Activated CD8-positive, alpha-beta T cell treated with anti-CD3 and anti-CD28 coated beads for 36 hours (primary cell): ENCODE measurements around the gene CAMTA1. TPM values are rescaled to one million over a fixed set of nuclear protein-coding genes. Genes with fewer than 3 reads are reported as not detected.

Experiments used
- ATAC-seq: fragments of 200-7000 bp; cut with Tn5 transposase; one replicate; pipeline ENCODE4 v1.10.0; 2021; ENCODE audit warnings: mild to moderate bottlenecking, moderate library complexity
- CTCF ChIA-PET: fragments of 350-600 bp; sonication (Branson Sonifier 250); formaldehyde crosslinking; loops from one replicate; lab custom pipeline; 2021; ENCODE audit warnings: antibody characterized with exemption; lab: Charles Lee
- POLR2A ChIA-PET: fragments of 350-600 bp; sonication (Branson Sonifier 250); formaldehyde crosslinking; loops from one replicate; lab custom pipeline; 2021; ENCODE audit warnings: antibody characterized with exemption; lab: Charles Lee
- DNase-seq: peaks from one replicate; pipeline ENCODE4 v3.0.0-alpha.2; 2020
- H3K27ac Mint-ChIP-seq: one replicate; pipeline ENCODE4 v1.8.0; 2021; ENCODE audit warnings: mild to moderate bottlenecking, mixed read lengths
- H3K27me3 Mint-ChIP-seq: one replicate; pipeline ENCODE4 v1.8.0; 2021; ENCODE audit warnings: mixed read lengths
- H3K36me3 Mint-ChIP-seq: one replicate; pipeline ENCODE4 v1.8.0; 2021; ENCODE audit warnings: low read depth, mixed read lengths
- H3K4me1 Mint-ChIP-seq: one replicate; pipeline ENCODE4 v1.8.0; 2021; ENCODE audit warnings: low read depth, mixed read lengths
- H3K4me3 Mint-ChIP-seq: one replicate; pipeline ENCODE4 v1.8.0; 2021; ENCODE audit warnings: mild to moderate bottlenecking, moderate library complexity, mixed read lengths
- H3K9me3 Mint-ChIP-seq: one replicate; pipeline ENCODE4 v1.8.0; 2021; ENCODE audit warnings: mixed read lengths
- CTCF ChIP-seq: fragments of 200-600 bp; IDR thresholded peaks from one replicate; pipeline ENCODE4 v1.8.0; 2022; ENCODE audit warnings: antibody characterized with exemption, mild to moderate bottlenecking
- intact Hi-C: fragments of 100-400 bp; cut with micrococcal nuclease; formaldehyde crosslinking; loops from one replicate; pipeline ENCODE4 v1.10.0; 2022
- total RNA-seq, 2 experiments: library from RNA; stranded (reverse); gene quantifications; one replicate each; pipeline ENCODE4 v1.2.3, GENCODE V29; 2021

CAMTA1 gene
- total RNA-seq, 2 experiments from 2014 or later: 67.7 to 70.9 TPM

DNA sequence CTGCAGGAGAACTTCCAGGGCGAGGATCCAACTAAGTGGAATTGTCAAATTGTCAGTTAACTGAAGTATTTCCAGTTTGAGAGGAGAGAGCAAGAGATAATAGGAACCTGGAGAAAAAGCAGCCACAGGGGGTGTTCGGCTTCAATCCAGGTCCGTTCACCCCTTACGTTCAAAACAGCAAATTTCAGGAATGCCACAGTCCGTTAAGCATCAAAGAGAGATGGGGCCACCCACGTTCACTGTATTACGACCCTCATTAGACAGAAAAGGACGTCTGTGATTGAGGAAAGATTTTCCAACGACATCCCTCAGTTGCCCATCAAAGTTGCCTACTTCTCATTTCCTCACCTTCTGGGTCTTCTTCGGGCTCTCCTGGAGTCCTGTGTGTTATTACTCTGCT is 563.3 kb downstream of the CAMTA1 start:
- DNase-seq (no peak), ATAC-seq (no peak)
- Mint-ChIP-seq H3K27me3 (no peaks in the 10 kb centered on the region), H3K9me3 (no peaks in the 10 kb centered on the region), H3K27ac (no peak overlapping the region), H3K4me3 (no peak overlapping the region), H3K36me3 (no peaks in the 10 kb centered on the region), H3K4me1 (no peaks in the 10 kb centered on the region)
- intact Hi-C loops: no loop called here
- ChIA-PET CTCF (no interaction called here), POLR2A (no interaction called here)
- no peak for TF ChIP-seq CTCF

- no peak overlapping the region for H3K4me3 Mint-ChIP-seq
- H3K36me3 Mint-ChIP-seq: no peaks in the 10 kb centered on the region
- TF ChIP-seq CTCF: no peak
- H3K27me3 Mint-ChIP-seq: peaks cover 2% of the 10 kb centered on the region
- intact Hi-C loops: no loop called here
- ATAC-seq (no peak), DNase-seq (no peak)
- no peaks in the 10 kb centered on the region for H3K9me3 Mint-ChIP-seq
- no peak overlapping the region for H3K27ac Mint-ChIP-seq
- CTCF ChIA-PET: no interaction called here
- no peaks in the 10 kb centered on the region for H3K4me1 Mint-ChIP-seq
- POLR2A ChIA-PET: no interaction called here
Observed at GRCh38 chr1:7350804-7351203, 565.5 kb downstream of the CAMTA1 start.

- POLR2A ChIA-PET: no interaction called here
- H3K36me3 Mint-ChIP-seq: no peaks in the 10 kb centered on the region
- intact Hi-C loops: no loop called here
- no peak for ATAC-seq
- TF ChIP-seq CTCF: no peak
- H3K27ac Mint-ChIP-seq: no peak overlapping the region
- H3K9me3 Mint-ChIP-seq: no peaks in the 10 kb centered on the region
- no peak overlapping the region for H3K4me3 Mint-ChIP-seq
- no peak for DNase-seq
- no peaks in the 10 kb centered on the region for H3K4me1 Mint-ChIP-seq
- CTCF ChIA-PET: no interaction called here
- H3K27me3 Mint-ChIP-seq: peaks cover 2% of the 10 kb centered on the region
Observed at GRCh38 chr1:7351649-7352048, 566.4 kb downstream of the CAMTA1 start.

- H3K36me3 Mint-ChIP-seq: no peaks in the 10 kb centered on the region
- no peak for ATAC-seq
- no peak for TF ChIP-seq CTCF
- DNase-seq: no peak
- intact Hi-C loops: no loop called here
- H3K27ac Mint-ChIP-seq: no peak overlapping the region
- H3K27me3 Mint-ChIP-seq: peaks cover 2% of the 10 kb centered on the region
- H3K9me3 Mint-ChIP-seq: no peaks in the 10 kb centered on the region
- no peaks in the 10 kb centered on the region for H3K4me1 Mint-ChIP-seq
- CTCF ChIA-PET: no interaction called here
- no peak overlapping the region for H3K4me3 Mint-ChIP-seq
- POLR2A ChIA-PET: no interaction called here
Observed at GRCh38 chr1:7352364-7352763, 567.1 kb downstream of the CAMTA1 start.

- H3K4me3 Mint-ChIP-seq: no peak overlapping the region
- H3K27me3 Mint-ChIP-seq: peaks cover 2% of the 10 kb centered on the region
- intact Hi-C loops: no loop called here
- H3K4me1 Mint-ChIP-seq: no peaks in the 10 kb centered on the region
- ChIA-PET POLR2A (no interaction called here), CTCF (no interaction called here)
- TF ChIP-seq CTCF: no peak
- no peak overlapping the region for H3K27ac Mint-ChIP-seq
- ATAC-seq (no peak), DNase-seq (no peak)
- H3K9me3 Mint-ChIP-seq: no peaks in the 10 kb centered on the region
- no peaks in the 10 kb centered on the region for H3K36me3 Mint-ChIP-seq
Observed at GRCh38 chr1:7352974-7353373, 567.7 kb downstream of the CAMTA1 start.
